GM23248 (cell line): Measurements from ENCODE around the gene ATP9A. TPM values are rescaled to one million over a fixed set of nuclear protein-coding genes. Genes with fewer than 3 reads are reported as not detected.

Experiments
- DNase-seq: peaks from one replicate; pipeline ENCODE4 v3.0.0-alpha.2; 2015
- H2AFZ ChIP-seq: fragments of 200-600 bp; sonication (generic); 2 replicates; pipeline ENCODE4 v1.6.1; 2016; ENCODE audit warnings: antibody characterized with exemption
- H3F3A ChIP-seq: fragments of 200-600 bp; sonication (generic); 2 replicates; pipeline ENCODE4 v1.6.1; 2016; ENCODE audit warnings: mild to moderate bottlenecking, antibody characterized with exemption, mixed run types; ENCODE audit not compliant: insufficient read depth
- H3K27ac ChIP-seq: fragments of 200-600 bp; sonication (generic); 2 replicates; pipeline ENCODE4 v1.5.1; 2016; ENCODE audit warnings: mild to moderate bottlenecking
- H3K27me3 ChIP-seq: fragments of 200-600 bp; sonication (generic); replicated peaks from 2 replicates; pipeline ENCODE4 v1.6.1; 2016; ENCODE audit warnings: mild to moderate bottlenecking; ENCODE audit not compliant: insufficient read depth
- H3K36me3 ChIP-seq: fragments of 200-600 bp; sonication (generic); 2 replicates; pipeline ENCODE4 v1.6.1; 2016; ENCODE audit warnings: low read depth, mild to moderate bottlenecking
- H3K4me1 ChIP-seq: fragments of 200-600 bp; sonication (generic); 2 replicates; pipeline ENCODE4 v1.6.1; 2016; ENCODE audit warnings: mild to moderate bottlenecking; ENCODE audit not compliant: insufficient read depth
- H3K4me2 ChIP-seq: fragments of 200-600 bp; sonication (generic); one replicate; pipeline ENCODE4 v1.6.1; 2016; ENCODE audit warnings: mild to moderate bottlenecking; ENCODE audit not compliant: unreplicated experiment
- H3K4me3 ChIP-seq: fragments of 200-600 bp; sonication (generic); 2 replicates; pipeline ENCODE4 v1.5.1; 2016; ENCODE audit warnings: mild to moderate bottlenecking
- H3K79me2 ChIP-seq: fragments of 200-600 bp; sonication (generic); 2 replicates; pipeline ENCODE4 v1.6.1; 2016; ENCODE audit warnings: mild to moderate bottlenecking; ENCODE audit not compliant: insufficient read depth
- H3K9ac ChIP-seq: fragments of 200-600 bp; sonication (generic); 2 replicates; pipeline ENCODE4 v1.6.1; 2016; ENCODE audit warnings: mild to moderate bottlenecking
- H3K9me2 ChIP-seq: fragments of 200-600 bp; sonication (generic); 2 replicates; pipeline ENCODE4 v1.6.1; 2016; ENCODE audit warnings: mixed run types, mild to moderate bottlenecking, moderate library complexity; ENCODE audit not compliant: insufficient read depth
- H3K9me3 ChIP-seq: fragments of 200-600 bp; sonication (generic); one replicate; pipeline ENCODE4 v1.6.1; 2017; ENCODE audit warnings: low read depth
- H4K20me1 ChIP-seq: fragments of 200-600 bp; sonication (generic); 2 replicates; pipeline ENCODE4 v1.6.0; 2016; ENCODE audit not compliant: insufficient read depth
- EZH2 ChIP-seq: fragments of 200-600 bp; sonication (generic); IDR thresholded peaks from 2 replicates; pipeline ENCODE4 v1.6.1; 2018; ENCODE audit warnings: antibody characterized with exemption, mild to moderate bottlenecking; ENCODE audit not compliant: insufficient read depth, poor library complexity, severe bottlenecking
- EZH2phosphoT487 ChIP-seq: fragments of 200-600 bp; sonication (generic); IDR thresholded peaks from 2 replicates; pipeline ENCODE4 v1.6.1; 2018; ENCODE audit warnings: antibody characterized with exemption, moderate library complexity, mild to moderate bottlenecking, low read depth; ENCODE audit not compliant: insufficient read depth
- WGBS, 2 experiments: methylation state at CpG; one replicate each; pipeline ENCODE4 v1.1.6; 2015 to 2017; ENCODE audit warnings: low lambda C conversion rate in 2 of 2, low coverage in 1 of 2; ENCODE audit errors: missing lambda C conversion rate in 2 of 2; 5-methylcytosine and 5-hydroxymethylcytosine counted together
- in situ Hi-C: fragments of 300-500 bp; cut with MboI; formaldehyde crosslinking; loops from 2 replicates; pipeline ENCODE4 v1.15.0; 2020
- polyA plus RNA-seq: library from polyadenylated mRNA; unstranded; fragments of >200 nt; fragmentation: Nextera tagmentation; extraction: Ambion mirVana; gene quantifications from 2 replicates; pipeline ENCODE4 v1.2.1, GENCODE V29; 2016
- total RNA-seq: library from RNA; depleted of rRNA; stranded (reverse); fragments of >200 nt; shearing (Covaris generic); gene quantifications from 2 replicates; pipeline ENCODE4 v1.2.3, GENCODE V29; 2014

Gene ATP9A
- total and polyA plus RNA-seq, 2 experiments from 2014 or later: 6.9 to 15.9 TPM

DNA sequence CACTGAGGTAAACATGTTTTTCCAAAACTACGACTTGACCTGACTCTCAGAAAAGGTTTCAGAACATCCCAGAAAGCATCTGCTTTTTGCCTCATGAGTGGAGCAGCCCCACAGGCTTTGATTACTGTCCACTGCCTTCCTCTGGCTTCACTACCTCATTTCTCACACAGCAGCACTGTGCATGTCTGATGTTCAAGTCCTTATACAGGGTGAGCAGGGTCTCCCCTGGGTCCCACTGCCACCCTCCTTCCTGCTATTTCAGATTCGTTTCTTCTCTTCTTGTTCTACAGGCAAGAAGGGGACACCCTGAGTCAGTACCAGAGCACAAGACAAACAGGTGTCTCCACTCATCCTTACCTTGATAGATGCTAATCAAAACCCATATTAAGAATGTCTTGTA, 161.0 kb downstream of the ATP9A start:
- H4K20me1 ChIP-seq: no peaks in the 10 kb centered on the region
- in situ Hi-C loops: loop anchor here (10.0 kb wide), 1 partner anchor 622 kb away; no protein-coding TSS in a partner anchor
- no peaks in the 10 kb centered on the region for H3F3A ChIP-seq
- no peaks in the 10 kb centered on the region for H3K36me3 ChIP-seq
- no peak overlapping the region for H3K4me2 ChIP-seq
- no peak for DNase-seq
- no peak overlapping the region for H3K9ac ChIP-seq
- no peak overlapping the region for H3K4me3 ChIP-seq
- H3K27ac ChIP-seq: no peak overlapping the region
- H3K79me2 ChIP-seq: no peaks in the 10 kb centered on the region
- TF ChIP-seq EZH2phosphoT487 (no peak), EZH2 (no peak)
- no peaks in the 10 kb centered on the region for H3K4me1 ChIP-seq
- H3K9me3 ChIP-seq: no peaks in the 10 kb centered on the region
- WGBS, 2 experiments: 50% methylated on average over 2 of the region's 2 CpGs
- no peaks in the 10 kb centered on the region for H3K27me3 ChIP-seq
- no peaks in the 10 kb centered on the region for H3K9me2 ChIP-seq
- no peak overlapping the region for H2AFZ ChIP-seq

DNA sequence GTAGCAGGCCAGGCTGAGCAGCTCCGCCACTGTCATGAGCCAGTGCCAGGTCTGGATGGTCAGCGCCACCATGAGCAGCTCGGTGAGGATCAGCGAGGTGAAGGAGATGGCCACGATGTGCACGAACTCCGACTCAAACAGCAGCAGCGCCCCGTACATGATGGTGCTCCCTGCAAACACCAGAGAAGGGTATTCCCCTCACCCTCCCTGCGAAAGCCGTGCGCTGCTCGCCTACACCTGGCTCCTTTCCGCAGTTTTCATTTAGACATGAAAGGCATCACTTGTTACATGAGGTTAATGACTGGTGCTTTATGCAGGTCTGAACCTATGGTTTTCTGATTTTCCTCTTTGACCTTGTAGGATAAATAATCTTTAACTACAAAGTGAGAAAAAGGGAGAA, 163.3 kb downstream of the ATP9A start:
- DNase-seq: no peak
- Histone ChIP-seq H2AFZ (no peak overlapping the region), H3K27ac (no peak overlapping the region), H3K27me3 (no peaks in the 10 kb centered on the region), H3K4me1 (no peaks in the 10 kb centered on the region), H3K4me2 (no peak overlapping the region), H3K36me3 (no peaks in the 10 kb centered on the region), H3K79me2 (no peaks in the 10 kb centered on the region), H3F3A (no peaks in the 10 kb centered on the region), H3K4me3 (no peak overlapping the region), H3K9me3 (no peaks in the 10 kb centered on the region), H4K20me1 (no peaks in the 10 kb centered on the region), H3K9ac (no peak overlapping the region), H3K9me2 (no peaks in the 10 kb centered on the region)
- TF ChIP-seq EZH2: no peak
- TF ChIP-seq EZH2phosphoT487: no peak
- in situ Hi-C loops: loop anchor here (10.0 kb wide), 1 partner anchor 620 kb away; no protein-coding TSS in a partner anchor
- whole genome bisulfite sequencing, 2 experiments: 97 to 98% methylated on average over 14 of the region's 14 CpGs

DNA sequence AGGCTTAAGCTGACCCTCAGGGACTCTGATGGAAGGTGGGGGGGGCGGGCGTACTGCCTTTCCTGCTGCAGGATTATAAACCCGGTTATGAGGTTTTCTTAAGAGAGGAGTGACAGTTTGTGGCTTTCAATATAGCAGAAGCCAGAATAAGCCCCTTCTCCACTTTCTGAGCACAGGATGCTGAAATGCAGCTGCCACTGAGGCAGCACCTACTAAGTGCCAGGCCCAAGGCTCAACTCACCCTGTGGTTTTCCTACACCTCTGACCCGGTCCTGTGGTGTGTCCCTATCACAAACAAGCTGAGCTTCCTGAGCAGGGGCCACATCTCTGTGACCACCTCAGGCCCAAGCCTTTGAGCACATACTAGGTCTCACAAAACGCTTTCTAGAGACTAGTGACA, 166.1 kb downstream of the ATP9A start:
- 91 to 95% methylated on average over 5 of the region's 5 CpGs for WGBS, 2 experiments
- no peak for DNase-seq
- in situ Hi-C loops: loop anchor here (10.0 kb wide), 1 partner anchor 617 kb away; no protein-coding TSS in a partner anchor
- H4K20me1 ChIP-seq: 0 out of 2 replicates have a peak, but pooled peaks cover 4% of the 10 kb centered on the region
- no peaks in the 10 kb centered on the region for H3K79me2 ChIP-seq
- H3K9ac ChIP-seq: no peak overlapping the region
- H3K9me3 ChIP-seq: no peaks in the 10 kb centered on the region
- no peaks in the 10 kb centered on the region for H3K9me2 ChIP-seq
- no peak overlapping the region for H3K4me2 ChIP-seq
- no peak for TF ChIP-seq EZH2
- no peak for TF ChIP-seq EZH2phosphoT487
- no peak overlapping the region for H2AFZ ChIP-seq
- no peaks in the 10 kb centered on the region for H3K27me3 ChIP-seq
- no peaks in the 10 kb centered on the region for H3K4me1 ChIP-seq
- H3K27ac ChIP-seq: no peak overlapping the region
- no peaks in the 10 kb centered on the region for H3K36me3 ChIP-seq
- no peaks in the 10 kb centered on the region for H3F3A ChIP-seq
- H3K4me3 ChIP-seq: no peak overlapping the region

DNA sequence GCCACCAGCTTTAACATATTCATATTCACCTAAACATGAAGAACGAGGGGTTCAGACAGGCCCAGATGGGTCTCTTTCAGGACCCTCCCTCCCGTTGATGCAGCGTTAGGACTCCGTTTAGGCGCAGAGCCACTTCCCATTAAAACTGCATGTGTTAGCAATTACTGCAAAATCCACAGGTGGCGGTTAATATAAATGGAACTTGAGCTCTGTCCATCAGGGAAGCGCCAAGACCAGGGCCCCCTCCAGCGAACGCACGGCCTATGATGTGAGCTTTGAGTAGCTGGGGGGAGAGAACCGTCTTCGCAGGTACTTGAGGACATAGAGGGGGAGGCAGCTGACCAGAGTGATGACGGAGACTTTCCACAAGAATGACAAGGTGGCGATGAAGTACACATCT, 167.2 kb downstream of the ATP9A start:
- Histone ChIP-seq H3K9ac (no peak overlapping the region), H3K79me2 (no peaks in the 10 kb centered on the region), H3K9me3 (no peaks in the 10 kb centered on the region), H3K9me2 (no peaks in the 10 kb centered on the region), H3K36me3 (no peaks in the 10 kb centered on the region), H3K4me1 (no peaks in the 10 kb centered on the region), H3K4me3 (no peak overlapping the region), H2AFZ (no peak overlapping the region), H3K27ac (no peak overlapping the region), H3K27me3 (no peaks in the 10 kb centered on the region), H3K4me2 (no peak overlapping the region), H3F3A (no peaks in the 10 kb centered on the region), H4K20me1 (0 out of 2 replicates have a peak, but pooled peaks cover 4% of the 10 kb centered on the region)
- TF ChIP-seq EZH2phosphoT487: no peak
- no peak for TF ChIP-seq EZH2
- in situ Hi-C loops: loop anchor here (10.0 kb wide), 1 partner anchor 616 kb away; no protein-coding TSS in a partner anchor
- no peak for DNase-seq
- WGBS, 2 experiments: 82 to 86% methylated on average over 14 of the region's 14 CpGs
